Fibroblast of pulmonary artery (primary cell): ENCODE results near the gene OXA1L.
"Not testable (repeated sequence)": the region's sequence is repeated elsewhere in the genome, so short reads cannot be mapped to it uniquely, and the experiment has no call there.

Experiments used
- DNase-seq: peaks from one replicate; pipeline ENCODE4 v3.0.0-alpha.2; 2010; ENCODE audit warnings: low read depth
- H3K4me3 ChIP-seq: replicated peaks from 2 replicates; pipeline ENCODE4 v1.5.1; 2011; ENCODE audit warnings: low read depth, mild to moderate bottlenecking, control low read depth, low read length, moderate library complexity
- CTCF ChIP-seq: IDR thresholded peaks from 2 replicates; pipeline ENCODE4 v1.5.1; 2011; ENCODE audit warnings: mild to moderate bottlenecking, control low read depth, low read length, inconsistent platforms; ENCODE audit errors: missing control alignments

Gene OXA1L

GRCh38 chr14:22776215-22776614 lies 9.7 kb downstream of the OXA1L start:
- no peak for DNase-seq
- TF ChIP-seq CTCF: no peak
- no peak overlapping the region for H3K4me3 ChIP-seq

GRCh38 chr14:22776849-22777248 lies 10.4 kb downstream of the OXA1L start:
- H3K4me3 ChIP-seq, DNase-seq: not testable (repeated sequence)

- DNase-seq: no peak
- H3K4me3 ChIP-seq: no peak overlapping the region
- no peak for TF ChIP-seq CTCF
Observed at GRCh38 chr14:22778084-22778483, 11.6 kb downstream of the OXA1L start.

GRCh38 chr14:22780105-22780679 lies 13.7 kb downstream of the OXA1L start:
- no peak for TF ChIP-seq CTCF
- DNase-seq: peak; percentile 65
- H3K4me3 ChIP-seq: no peak overlapping the region

- TF ChIP-seq CTCF: no peak
- no peak overlapping the region for H3K4me3 ChIP-seq
- no peak for DNase-seq
Observed at GRCh38 chr14:22780941-22781300, 14.4 kb downstream of the OXA1L start.

GRCh38 chr14:22781301-22781991 lies 15.0 kb downstream of the OXA1L start:
- DNase-seq: no peak
- no peak overlapping the region for H3K4me3 ChIP-seq
- TF ChIP-seq CTCF: no peak

- H3K4me3 ChIP-seq: no peak overlapping the region
- TF ChIP-seq CTCF: no peak
- DNase-seq: no peak
Observed at GRCh38 chr14:22786685-22787084, 20.2 kb downstream of the OXA1L start.
